Measurements from ENCODE around the gene SMAD1.

Gene SMAD1

GRCh38 chr4:145481164-145481941 lies at the start of gene SMAD1:
TSS of gene SMAD1 (plus strand) at chr4:145481853. CDS start at chr4:145514614, 32,761 bp downstream.
- Histone ChIP-seq H3K9me3 (ENCODE audit: control insufficient read depth in 2 of 2, low read length in 2 of 2) (no peaks in the 10 kb centered on the region), H3K27ac (ENCODE audit: low read length) (peak within 1 kb of the TSS; percentile 92), H3K36me3 (ENCODE audit: control insufficient read depth in 2 of 2, insufficient read depth in 2 of 2, low read length in 2 of 2) (no peaks in the 10 kb centered on the region), H3K4me3 (ENCODE audit: low read length in 2 of 2) (peak within 1 kb of the TSS; percentile 66 to 86), H3K4me1 (ENCODE audit: control insufficient read depth, insufficient read depth, low read length) (peaks cover 9% of the 10 kb centered on the region), H3K9ac (ENCODE audit: low read length in 2 of 2) (peak within 1 kb of the TSS; percentile 82 to 90), H3K27me3 (ENCODE audit: control insufficient read depth in 1 of 2, insufficient read depth in 2 of 2, low read length in 2 of 2) (no peaks in the 10 kb centered on the region)

- no peak overlapping the region for H3K9ac ChIP-seq (ENCODE audit: low read length in 2 of 2)
- no peak overlapping the region for H3K4me3 ChIP-seq (ENCODE audit: low read length in 2 of 2)
- H3K4me1 ChIP-seq (ENCODE audit: control insufficient read depth, insufficient read depth, low read length), result no peaks in the 10 kb centered on the region
- no peaks in the 10 kb centered on the region for H3K36me3 ChIP-seq (ENCODE audit: control insufficient read depth in 2 of 2, insufficient read depth in 2 of 2, low read length in 2 of 2)
- H3K27me3 ChIP-seq (ENCODE audit: control insufficient read depth in 1 of 2, insufficient read depth in 2 of 2, low read length in 2 of 2), result no peaks in the 10 kb centered on the region
- peaks cover 0 to 4% of the 10 kb centered on the region in 2 donors for H3K9me3 ChIP-seq (ENCODE audit: control insufficient read depth in 2 of 2, low read length in 2 of 2)
- H3K27ac ChIP-seq (ENCODE audit: low read length), result no peak overlapping the region
These were observed 48.0 kb upstream of the SMAD1 start for GRCh38 chr4:145433684-145434083.

DNA sequence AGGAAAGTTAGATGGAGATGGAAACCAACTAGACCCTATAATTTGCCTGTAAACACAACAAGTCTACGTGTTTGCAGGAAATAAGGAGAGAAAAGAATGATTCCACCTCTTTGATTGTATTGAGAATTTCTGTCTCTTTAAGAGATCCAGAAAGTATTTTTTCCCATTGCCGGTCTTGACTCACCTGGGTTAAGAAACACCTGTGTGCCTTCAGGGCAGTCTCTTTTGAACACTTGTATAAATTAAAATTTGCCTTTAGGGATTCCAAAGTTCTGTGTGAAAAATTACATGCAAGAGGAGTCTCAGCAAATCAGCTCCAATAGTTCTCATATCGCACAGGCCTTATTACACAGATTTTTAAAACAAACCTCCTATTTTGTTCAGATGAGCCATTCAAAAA lies 46.0 kb upstream of the SMAD1 start:
- peaks cover 0 to 4% of the 10 kb centered on the region in 2 donors for H3K9me3 ChIP-seq (ENCODE audit: control insufficient read depth in 2 of 2, low read length in 2 of 2)
- no peak overlapping the region for H3K27ac ChIP-seq (ENCODE audit: low read length)
- H3K4me3 ChIP-seq (ENCODE audit: low read length in 2 of 2), result no peak overlapping the region
- H3K4me1 ChIP-seq (ENCODE audit: control insufficient read depth, insufficient read depth, low read length), result no peaks in the 10 kb centered on the region
- H3K36me3 ChIP-seq (ENCODE audit: control insufficient read depth in 2 of 2, insufficient read depth in 2 of 2, low read length in 2 of 2), result no peaks in the 10 kb centered on the region
- H3K9ac ChIP-seq (ENCODE audit: low read length in 2 of 2), result no peak overlapping the region
- no peaks in the 10 kb centered on the region for H3K27me3 ChIP-seq (ENCODE audit: control insufficient read depth in 1 of 2, insufficient read depth in 2 of 2, low read length in 2 of 2)

GRCh38 chr4:145436114-145436513 lies 45.5 kb upstream of the SMAD1 start:
- Histone ChIP-seq H3K4me1 (ENCODE audit: control insufficient read depth, insufficient read depth, low read length) (no peaks in the 10 kb centered on the region), H3K9ac (ENCODE audit: low read length in 2 of 2) (no peak overlapping the region), H3K27ac (ENCODE audit: low read length) (no peak overlapping the region), H3K4me3 (ENCODE audit: low read length in 2 of 2) (no peak overlapping the region), H3K9me3 (ENCODE audit: control insufficient read depth in 2 of 2, low read length in 2 of 2) (peaks cover 0 to 4% of the 10 kb centered on the region in 2 donors), H3K27me3 (ENCODE audit: control insufficient read depth in 1 of 2, insufficient read depth in 2 of 2, low read length in 2 of 2) (no peaks in the 10 kb centered on the region), H3K36me3 (ENCODE audit: control insufficient read depth in 2 of 2, insufficient read depth in 2 of 2, low read length in 2 of 2) (no peaks in the 10 kb centered on the region)

DNA sequence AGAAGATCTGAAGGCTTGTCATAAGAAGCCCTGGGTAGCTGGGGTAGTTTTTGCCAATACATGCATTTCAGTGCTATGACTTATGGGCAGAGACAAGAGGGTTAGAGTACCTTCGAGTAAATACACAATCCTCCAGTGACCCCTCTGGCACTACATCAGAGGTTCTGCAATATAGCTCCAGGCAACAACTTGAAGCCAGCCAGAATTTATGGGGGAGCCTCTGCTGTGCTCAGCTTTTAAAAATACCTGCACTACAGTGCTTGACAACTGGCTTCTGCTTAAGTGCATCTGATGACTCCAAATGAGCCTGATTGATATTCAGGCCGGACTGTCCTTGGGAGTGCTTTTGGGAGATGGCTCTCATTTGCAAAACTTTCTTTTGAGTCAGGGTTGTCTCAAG lies 44.9 kb upstream of the SMAD1 start:
- no peaks in the 10 kb centered on the region for H3K4me1 ChIP-seq (ENCODE audit: control insufficient read depth, insufficient read depth, low read length)
- H3K27ac ChIP-seq (ENCODE audit: low read length), result no peak overlapping the region
- H3K9me3 ChIP-seq (ENCODE audit: control insufficient read depth in 2 of 2, low read length in 2 of 2), result peaks cover 0 to 4% of the 10 kb centered on the region in 2 donors
- H3K27me3 ChIP-seq (ENCODE audit: control insufficient read depth in 1 of 2, insufficient read depth in 2 of 2, low read length in 2 of 2), result no peaks in the 10 kb centered on the region
- H3K9ac ChIP-seq (ENCODE audit: low read length in 2 of 2), result no peak overlapping the region
- H3K36me3 ChIP-seq (ENCODE audit: control insufficient read depth in 2 of 2, insufficient read depth in 2 of 2, low read length in 2 of 2), result no peaks in the 10 kb centered on the region
- H3K4me3 ChIP-seq (ENCODE audit: low read length in 2 of 2), result no peak overlapping the region

- Histone ChIP-seq H3K27me3 (ENCODE audit: control insufficient read depth in 1 of 2, insufficient read depth in 2 of 2, low read length in 2 of 2) (no peaks in the 10 kb centered on the region), H3K9ac (ENCODE audit: low read length in 2 of 2) (no peak overlapping the region), H3K9me3 (ENCODE audit: control insufficient read depth in 2 of 2, low read length in 2 of 2) (peaks cover 0 to 4% of the 10 kb centered on the region in 2 donors), H3K4me1 (ENCODE audit: control insufficient read depth, insufficient read depth, low read length) (no peaks in the 10 kb centered on the region), H3K4me3 (ENCODE audit: low read length in 2 of 2) (no peak overlapping the region), H3K27ac (ENCODE audit: low read length) (no peak overlapping the region), H3K36me3 (ENCODE audit: control insufficient read depth in 2 of 2, insufficient read depth in 2 of 2, low read length in 2 of 2) (no peaks in the 10 kb centered on the region)
These were observed 44.2 kb upstream of the SMAD1 start for GRCh38 chr4:145437466-145437865.

DNA sequence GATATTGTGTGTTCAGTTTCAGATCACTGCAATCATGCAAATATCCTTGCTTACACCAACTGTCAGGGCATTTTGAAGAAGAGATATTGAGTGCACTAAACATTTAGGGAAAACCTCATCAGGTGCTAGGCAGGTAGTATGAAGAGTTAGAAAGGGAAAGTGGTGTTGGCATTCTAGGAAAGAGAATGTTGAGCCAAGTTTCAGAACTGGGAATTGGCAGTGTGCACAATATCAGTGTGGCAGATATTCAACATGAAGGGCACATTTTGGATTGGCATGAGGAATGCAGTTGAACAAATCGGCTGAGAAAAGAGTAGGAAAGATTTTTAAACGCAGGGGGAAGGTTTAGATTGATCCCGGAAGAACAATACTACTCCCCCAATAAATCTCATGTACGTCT lies 43.4 kb upstream of the SMAD1 start:
- Histone ChIP-seq H3K4me3 (ENCODE audit: low read length in 2 of 2) (no peak overlapping the region), H3K27ac (ENCODE audit: low read length) (no peak overlapping the region), H3K36me3 (ENCODE audit: control insufficient read depth in 2 of 2, insufficient read depth in 2 of 2, low read length in 2 of 2) (no peaks in the 10 kb centered on the region), H3K9ac (ENCODE audit: low read length in 2 of 2) (no peak overlapping the region), H3K27me3 (ENCODE audit: control insufficient read depth in 1 of 2, insufficient read depth in 2 of 2, low read length in 2 of 2) (no peaks in the 10 kb centered on the region), H3K9me3 (ENCODE audit: control insufficient read depth in 2 of 2, low read length in 2 of 2) (peaks cover 0 to 4% of the 10 kb centered on the region in 2 donors), H3K4me1 (ENCODE audit: control insufficient read depth, insufficient read depth, low read length) (no peaks in the 10 kb centered on the region)

DNA sequence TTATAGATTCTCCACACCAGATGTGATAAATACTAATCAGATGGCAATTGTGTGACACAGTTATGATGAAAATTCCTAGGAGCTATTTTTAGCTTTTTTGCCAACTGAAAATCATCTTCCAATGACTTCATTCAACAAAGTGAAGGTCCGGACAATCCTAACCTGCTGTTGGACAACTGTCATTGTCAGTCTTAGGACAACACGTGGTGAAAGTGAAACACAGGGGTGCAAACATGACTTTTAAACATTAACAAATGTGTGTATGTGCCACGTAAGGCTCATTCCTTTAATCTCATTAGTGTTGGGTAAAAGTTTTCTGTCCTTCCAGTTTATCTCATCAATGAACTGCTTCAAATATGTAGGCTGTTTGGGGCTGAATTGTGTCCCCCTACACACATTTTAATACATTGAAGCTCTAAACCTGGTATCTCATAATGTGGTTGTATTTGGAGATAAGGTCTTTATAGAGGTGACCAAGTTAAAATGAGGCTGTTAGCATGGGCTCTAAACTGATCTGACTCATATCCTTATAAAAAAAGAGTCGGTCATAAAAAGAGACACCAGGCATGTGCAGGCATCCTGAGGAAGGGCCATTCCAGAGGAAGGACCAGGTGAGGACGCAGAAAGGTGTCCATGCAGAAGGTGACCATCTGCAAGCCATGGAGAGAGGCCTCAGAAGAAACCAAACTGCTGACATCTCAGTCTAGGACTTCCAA lies 41.2 kb upstream of the SMAD1 start:
- no peaks in the 10 kb centered on the region for H3K9me3 ChIP-seq (ENCODE audit: control insufficient read depth in 2 of 2, low read length in 2 of 2)
- H3K4me3 ChIP-seq (ENCODE audit: low read length in 2 of 2), result no peak overlapping the region
- H3K27me3 ChIP-seq (ENCODE audit: control insufficient read depth in 1 of 2, insufficient read depth in 2 of 2, low read length in 2 of 2), result no peaks in the 10 kb centered on the region
- no peak overlapping the region for H3K9ac ChIP-seq (ENCODE audit: low read length in 2 of 2)
- no peaks in the 10 kb centered on the region for H3K4me1 ChIP-seq (ENCODE audit: control insufficient read depth, insufficient read depth, low read length)
- no peak overlapping the region for H3K27ac ChIP-seq (ENCODE audit: low read length)
- no peaks in the 10 kb centered on the region for H3K36me3 ChIP-seq (ENCODE audit: control insufficient read depth in 2 of 2, insufficient read depth in 2 of 2, low read length in 2 of 2)

- H3K27ac ChIP-seq (ENCODE audit: low read length), result no peak overlapping the region
- H3K4me1 ChIP-seq (ENCODE audit: control insufficient read depth, insufficient read depth, low read length), result no peaks in the 10 kb centered on the region
- no peaks in the 10 kb centered on the region for H3K9me3 ChIP-seq (ENCODE audit: control insufficient read depth in 2 of 2, low read length in 2 of 2)
- no peak overlapping the region for H3K9ac ChIP-seq (ENCODE audit: low read length in 2 of 2)
- H3K36me3 ChIP-seq (ENCODE audit: control insufficient read depth in 2 of 2, insufficient read depth in 2 of 2, low read length in 2 of 2), result no peaks in the 10 kb centered on the region
- no peaks in the 10 kb centered on the region for H3K27me3 ChIP-seq (ENCODE audit: control insufficient read depth in 1 of 2, insufficient read depth in 2 of 2, low read length in 2 of 2)
- no peak overlapping the region for H3K4me3 ChIP-seq (ENCODE audit: low read length in 2 of 2)
These were observed 35.5 kb upstream of the SMAD1 start for GRCh38 chr4:145446184-145446583.

DNA sequence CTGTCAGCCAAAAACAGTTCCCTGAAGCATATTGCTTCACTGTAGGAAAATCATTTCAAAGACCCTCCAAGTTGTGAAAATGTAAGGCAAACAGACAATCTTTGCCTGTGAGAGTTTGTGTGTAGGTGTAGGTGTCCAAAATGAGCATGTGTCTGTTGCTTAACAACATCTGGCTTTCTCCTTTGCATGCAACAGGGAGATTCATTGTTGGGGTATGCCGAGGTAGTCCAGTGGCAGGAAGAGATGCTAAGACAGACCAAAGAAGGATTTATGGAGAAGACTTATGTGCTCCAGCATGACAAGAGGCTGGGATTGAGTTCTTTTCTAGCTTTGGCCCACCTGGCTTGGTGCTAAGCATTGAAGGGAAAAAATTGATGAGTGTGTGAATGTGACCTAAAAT lies 29.8 kb upstream of the SMAD1 start:
- no peak overlapping the region for H3K4me3 ChIP-seq (ENCODE audit: low read length in 2 of 2)

More for the DNA sequence above, 29.8 kb upstream of the SMAD1 start:
- no peak overlapping the region for H3K27ac ChIP-seq (ENCODE audit: low read length)
- H3K9me3 ChIP-seq (ENCODE audit: control insufficient read depth in 2 of 2, low read length in 2 of 2), result no peaks in the 10 kb centered on the region
- H3K36me3 ChIP-seq (ENCODE audit: control insufficient read depth in 2 of 2, insufficient read depth in 2 of 2, low read length in 2 of 2), result no peaks in the 10 kb centered on the region
- no peak overlapping the region for H3K9ac ChIP-seq (ENCODE audit: low read length in 2 of 2)
- H3K4me1 ChIP-seq (ENCODE audit: control insufficient read depth, insufficient read depth, low read length), result no peaks in the 10 kb centered on the region
- no peaks in the 10 kb centered on the region for H3K27me3 ChIP-seq (ENCODE audit: control insufficient read depth in 1 of 2, insufficient read depth in 2 of 2, low read length in 2 of 2)

Measured in stomach smooth muscle (tissue), 2 donors.